Measurements from ENCODE around the gene GUF1.

GUF1 gene, protein sequence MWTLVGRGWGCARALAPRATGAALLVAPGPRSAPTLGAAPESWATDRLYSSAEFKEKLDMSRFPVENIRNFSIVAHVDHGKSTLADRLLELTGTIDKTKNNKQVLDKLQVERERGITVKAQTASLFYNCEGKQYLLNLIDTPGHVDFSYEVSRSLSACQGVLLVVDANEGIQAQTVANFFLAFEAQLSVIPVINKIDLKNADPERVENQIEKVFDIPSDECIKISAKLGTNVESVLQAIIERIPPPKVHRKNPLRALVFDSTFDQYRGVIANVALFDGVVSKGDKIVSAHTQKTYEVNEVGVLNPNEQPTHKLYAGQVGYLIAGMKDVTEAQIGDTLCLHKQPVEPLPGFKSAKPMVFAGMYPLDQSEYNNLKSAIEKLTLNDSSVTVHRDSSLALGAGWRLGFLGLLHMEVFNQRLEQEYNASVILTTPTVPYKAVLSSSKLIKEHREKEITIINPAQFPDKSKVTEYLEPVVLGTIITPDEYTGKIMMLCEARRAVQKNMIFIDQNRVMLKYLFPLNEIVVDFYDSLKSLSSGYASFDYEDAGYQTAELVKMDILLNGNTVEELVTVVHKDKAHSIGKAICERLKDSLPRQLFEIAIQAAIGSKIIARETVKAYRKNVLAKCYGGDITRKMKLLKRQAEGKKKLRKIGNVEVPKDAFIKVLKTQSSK

DNA sequence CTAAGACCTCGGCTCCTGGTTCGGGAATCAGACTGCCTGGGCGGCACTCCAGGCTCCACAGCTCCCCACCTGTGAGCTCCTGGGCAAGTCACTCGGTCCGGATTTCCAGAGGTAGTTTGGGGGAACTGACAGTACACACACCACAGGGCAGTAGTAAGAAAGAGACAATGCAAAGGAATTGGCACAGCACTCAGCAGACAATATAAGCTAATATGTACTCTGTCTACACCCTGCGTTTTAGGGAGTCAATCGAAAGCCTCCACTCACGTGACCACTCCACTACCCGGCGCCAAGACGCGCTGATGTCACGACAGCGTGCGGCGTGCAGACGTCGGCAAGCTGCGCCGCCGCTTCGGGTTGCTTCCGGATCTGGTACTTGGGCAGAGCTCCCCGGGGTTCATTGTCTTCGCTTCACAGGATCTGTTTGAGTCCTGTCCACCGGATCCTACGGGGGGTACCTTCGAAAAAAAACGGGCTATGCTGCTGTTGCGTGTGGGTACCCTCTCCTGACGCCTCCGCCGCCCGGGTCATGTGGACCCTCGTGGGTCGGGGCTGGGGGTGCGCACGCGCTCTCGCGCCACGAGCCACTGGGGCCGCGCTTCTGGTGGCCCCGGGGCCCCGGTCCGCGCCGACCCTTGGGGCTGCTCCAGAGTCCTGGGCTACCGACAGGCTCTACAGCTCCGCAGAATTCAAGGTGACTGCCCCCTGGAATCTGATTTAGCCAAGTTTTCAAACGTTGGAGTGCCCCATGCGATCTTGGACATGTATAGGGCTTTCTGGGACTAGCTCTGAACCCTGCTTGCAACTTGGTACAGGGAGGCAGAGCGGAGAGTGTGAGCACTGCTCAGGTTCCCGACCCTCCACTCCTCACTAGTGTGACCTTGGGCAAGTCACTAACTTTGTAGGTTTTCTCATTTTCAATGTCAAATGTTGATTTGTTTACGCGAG lies at the start of gene GUF1:
Gene GUF1 (plus strand): TSS at position 327 of the 948 bp plus-strand sequence. CDS start 203 bp downstream, at position 530.
- peak; percentile 76 to 78 for DNase-seq (ENCODE audit: low read depth in 1 of 2, low spot score in 1 of 2)

DNA sequence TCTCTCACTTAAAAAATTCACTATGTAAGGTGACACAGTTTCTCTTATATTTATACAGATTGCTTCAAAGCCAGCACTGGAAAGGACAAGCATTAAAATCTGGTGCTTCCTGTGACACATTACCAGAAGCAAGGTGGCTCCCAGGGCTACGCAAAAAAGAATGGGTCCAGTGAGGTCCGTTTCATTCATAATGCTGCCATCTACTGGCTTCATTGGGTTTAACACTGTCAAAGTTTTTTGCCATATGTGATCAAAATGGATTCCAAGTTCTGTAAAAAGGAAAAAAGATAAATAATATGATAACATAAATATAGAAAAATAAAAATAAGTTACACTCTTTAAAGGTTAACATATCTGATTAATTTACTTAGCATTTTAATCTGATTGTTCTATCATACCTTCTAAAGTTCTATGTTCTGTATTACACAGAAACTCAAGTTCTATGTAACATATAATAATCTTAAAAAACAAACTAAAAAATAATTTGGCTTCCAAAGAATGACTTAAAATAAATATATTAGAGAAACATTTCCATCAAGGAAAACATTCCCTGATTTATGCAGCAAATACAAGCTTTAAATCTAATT lies 48.8 kb upstream of the GUF1 start:
- no peak for DNase-seq (ENCODE audit: low read depth in 1 of 2, low spot score in 1 of 2)

DNA sequence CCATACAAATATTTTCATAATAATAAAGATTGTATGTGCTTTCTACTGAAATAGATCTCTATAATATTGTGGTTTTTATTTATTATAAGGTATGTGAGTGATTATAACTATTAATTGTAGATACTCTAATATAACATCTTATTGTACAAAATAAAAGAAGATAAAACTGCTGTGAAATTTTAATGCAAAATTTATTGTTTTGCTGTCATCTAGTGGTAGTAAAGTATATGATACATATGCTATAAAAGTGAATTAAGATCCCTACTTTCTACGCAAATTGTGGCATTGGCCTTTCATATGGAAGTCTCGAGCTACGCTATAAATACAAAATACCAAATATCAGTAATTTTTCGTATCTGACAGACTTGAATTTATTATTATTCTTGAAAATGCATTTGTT lies 46.1 kb upstream of the GUF1 start:
- DNase-seq (ENCODE audit: low read depth in 1 of 2, low spot score in 1 of 2), result no peak

DNA sequence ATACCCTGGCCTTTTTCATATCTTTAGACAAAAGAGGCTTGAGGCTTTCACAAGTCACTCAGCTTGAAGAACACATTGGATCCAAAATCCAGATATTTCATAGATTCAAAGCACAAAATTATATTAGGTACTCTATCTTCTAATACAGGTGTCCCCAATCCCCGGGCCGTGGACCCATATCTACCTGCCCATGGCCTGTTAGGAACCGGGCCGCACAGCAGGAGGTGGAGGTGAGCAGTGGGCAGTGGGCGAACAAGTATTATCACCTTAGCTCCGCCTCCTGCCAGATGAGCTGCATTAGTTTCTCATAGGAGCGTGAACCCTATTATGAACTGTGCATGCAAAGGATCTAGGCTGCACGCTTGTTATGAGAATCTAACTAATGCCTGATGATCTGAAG lies 45.5 kb upstream of the GUF1 start:
- no peak for DNase-seq (ENCODE audit: low read depth in 1 of 2, low spot score in 1 of 2)

DNA sequence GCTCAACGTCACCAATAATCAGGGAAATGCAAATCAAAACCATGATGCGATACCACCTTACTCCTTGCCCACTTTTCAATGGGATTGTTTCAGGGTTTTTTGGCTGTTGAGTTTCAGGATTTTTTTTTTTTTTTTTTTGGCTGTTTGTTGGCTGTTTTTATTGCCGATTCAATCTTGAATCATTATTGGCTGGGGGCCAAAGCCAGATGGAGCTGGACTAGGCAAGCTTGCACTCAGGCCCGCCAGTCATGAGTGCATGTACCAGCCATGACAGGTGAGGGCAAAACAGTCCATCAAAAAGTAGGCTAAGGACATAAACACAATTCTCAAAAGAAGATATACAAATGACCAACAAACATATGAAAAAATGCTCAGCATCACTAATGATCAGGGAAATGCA lies 40.1 kb upstream of the GUF1 start:
- no peak for DNase-seq (ENCODE audit: low read depth in 1 of 2, low spot score in 1 of 2)

DNA sequence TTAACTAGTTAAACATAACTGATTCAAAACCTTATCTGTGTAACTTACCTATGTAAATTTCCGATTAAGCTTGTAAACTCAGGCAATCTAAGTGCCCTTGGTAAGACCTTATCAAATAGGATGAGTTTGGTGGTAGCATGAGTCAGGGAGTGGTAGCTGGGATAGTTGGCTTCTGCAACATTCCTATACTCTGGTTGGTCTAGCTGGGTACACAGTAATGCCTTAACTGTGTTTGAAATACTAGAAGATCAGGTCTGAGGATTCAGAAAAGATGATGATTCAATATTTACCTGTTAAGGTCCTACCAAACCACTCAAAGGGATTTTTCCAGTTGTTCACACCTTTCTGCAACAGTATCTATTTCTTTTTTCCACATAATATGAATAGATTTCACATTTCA lies 32.1 kb upstream of the GUF1 start:
- no peak for DNase-seq (ENCODE audit: low read depth in 1 of 2, low spot score in 1 of 2)

DNA sequence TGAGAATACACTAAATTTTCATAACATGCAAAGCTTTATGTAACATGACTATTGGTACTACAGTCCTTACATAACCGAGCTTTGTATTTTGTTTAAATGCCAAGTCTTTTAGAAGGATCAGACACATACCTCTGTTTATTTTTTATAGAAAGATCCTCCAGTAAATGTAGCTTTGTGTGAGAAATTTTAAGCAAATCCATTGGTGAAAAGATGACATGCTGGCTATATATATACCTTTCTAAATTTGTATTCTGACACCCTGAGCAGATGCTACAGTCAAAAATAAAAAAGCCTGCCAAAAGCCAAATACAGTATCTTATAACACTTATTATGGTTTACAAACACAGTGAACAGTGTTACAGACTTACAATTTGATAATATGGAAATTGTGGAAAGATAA lies 26.8 kb upstream of the GUF1 start, which contains the start of gene YIPF7:
Gene YIPF7 (minus strand): TSS at position 201 of the 400 bp plus-strand sequence. CDS start 1,525 bp downstream, outside the sequence.
- DNase-seq (ENCODE audit: low read depth in 1 of 2, low spot score in 1 of 2), result no peak

DNA sequence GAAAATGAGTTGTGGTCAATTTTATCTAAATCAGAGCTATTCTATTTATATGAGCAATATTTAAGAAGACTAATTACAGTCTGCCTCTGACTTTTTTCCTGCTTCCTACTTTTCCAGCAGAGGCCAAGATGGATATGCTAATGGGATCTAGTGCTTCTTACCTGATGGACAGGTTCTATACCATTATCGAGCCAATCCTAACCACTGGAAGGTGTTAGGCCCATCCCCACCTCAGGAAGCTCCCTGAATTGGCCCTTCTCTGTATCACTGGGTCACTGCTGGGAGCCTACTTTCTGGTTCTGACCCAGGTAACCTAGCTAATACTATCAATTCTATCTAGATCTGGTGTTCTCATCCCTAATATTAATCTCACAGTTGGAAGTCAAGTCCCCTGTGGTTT lies 26.2 kb upstream of the GUF1 start:
- no peak for DNase-seq (ENCODE audit: low read depth in 1 of 2, low spot score in 1 of 2)

DNA sequence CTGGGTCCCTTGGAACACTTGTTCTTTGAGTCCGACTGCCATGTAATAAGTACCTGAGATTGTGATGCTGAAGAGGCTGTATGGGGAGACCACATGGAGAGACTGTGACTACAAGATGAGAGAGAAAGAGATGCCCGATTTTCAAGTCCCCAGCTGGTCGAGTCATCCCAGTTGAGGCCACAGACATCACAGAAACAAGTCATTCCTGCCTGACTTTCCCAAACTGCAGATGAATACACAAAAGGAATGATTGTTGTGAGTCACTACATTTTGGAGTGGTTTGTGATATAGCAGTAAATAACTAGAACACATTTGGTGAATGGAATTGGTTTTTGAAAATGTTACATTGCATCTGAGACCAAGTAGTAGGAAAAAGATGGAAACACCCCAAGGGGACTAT lies 17.8 kb upstream of the GUF1 start:
- DNase-seq (ENCODE audit: low read depth in 1 of 2, low spot score in 1 of 2), result no peak

DNA sequence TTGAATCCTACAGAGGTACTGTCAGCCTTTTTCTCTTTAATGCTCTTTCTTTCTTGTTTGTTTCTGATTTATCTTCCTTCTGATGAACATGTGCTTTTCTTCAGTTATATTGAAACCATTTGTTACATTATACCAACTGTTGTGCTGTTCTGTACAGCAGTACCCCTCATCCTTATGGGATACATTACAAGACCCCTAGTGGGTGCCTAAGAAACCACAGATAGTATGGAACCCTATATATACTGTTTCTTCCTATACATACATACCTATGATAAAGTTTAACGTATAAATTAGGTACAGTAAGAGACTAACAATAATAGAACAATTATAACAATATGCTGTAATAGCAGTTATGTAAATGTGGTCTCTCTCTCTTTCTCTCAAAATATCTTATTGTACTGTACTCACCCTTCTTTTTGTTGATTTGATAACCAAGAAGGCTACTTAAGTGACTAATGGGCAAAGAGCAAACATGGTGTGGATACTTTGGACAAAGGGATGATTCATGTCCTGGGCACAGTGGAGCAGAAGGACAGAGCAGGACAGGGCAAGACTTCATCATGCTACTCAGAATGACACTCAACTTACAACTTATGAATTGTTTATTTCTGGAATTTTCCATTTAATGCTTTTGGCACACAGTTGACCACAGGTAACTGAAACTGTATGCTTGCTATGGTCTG lies 16.1 kb upstream of the GUF1 start:
- DNase-seq (ENCODE audit: low read depth in 1 of 2, low spot score in 1 of 2), result no peak

DNA sequence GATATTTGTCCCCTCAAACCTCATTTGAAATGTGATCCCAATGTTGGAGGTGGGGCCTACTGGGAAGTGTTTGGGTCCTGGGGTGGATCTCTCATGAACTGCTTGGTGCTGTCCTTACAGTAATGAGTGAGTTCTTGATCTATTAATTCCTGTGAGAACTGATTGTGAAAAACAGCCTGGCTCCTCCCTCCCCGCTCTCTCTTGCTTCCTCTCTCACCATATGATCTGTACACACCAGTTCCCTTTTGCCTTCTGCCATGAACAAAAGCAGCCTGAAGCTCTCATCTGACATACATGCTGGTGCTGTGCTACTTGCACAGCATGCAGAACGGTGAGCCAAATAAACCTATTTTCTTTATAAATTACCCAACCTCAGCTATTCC lies 15.6 kb upstream of the GUF1 start:
- no peak for DNase-seq (ENCODE audit: low read depth in 1 of 2, low spot score in 1 of 2)

DNA sequence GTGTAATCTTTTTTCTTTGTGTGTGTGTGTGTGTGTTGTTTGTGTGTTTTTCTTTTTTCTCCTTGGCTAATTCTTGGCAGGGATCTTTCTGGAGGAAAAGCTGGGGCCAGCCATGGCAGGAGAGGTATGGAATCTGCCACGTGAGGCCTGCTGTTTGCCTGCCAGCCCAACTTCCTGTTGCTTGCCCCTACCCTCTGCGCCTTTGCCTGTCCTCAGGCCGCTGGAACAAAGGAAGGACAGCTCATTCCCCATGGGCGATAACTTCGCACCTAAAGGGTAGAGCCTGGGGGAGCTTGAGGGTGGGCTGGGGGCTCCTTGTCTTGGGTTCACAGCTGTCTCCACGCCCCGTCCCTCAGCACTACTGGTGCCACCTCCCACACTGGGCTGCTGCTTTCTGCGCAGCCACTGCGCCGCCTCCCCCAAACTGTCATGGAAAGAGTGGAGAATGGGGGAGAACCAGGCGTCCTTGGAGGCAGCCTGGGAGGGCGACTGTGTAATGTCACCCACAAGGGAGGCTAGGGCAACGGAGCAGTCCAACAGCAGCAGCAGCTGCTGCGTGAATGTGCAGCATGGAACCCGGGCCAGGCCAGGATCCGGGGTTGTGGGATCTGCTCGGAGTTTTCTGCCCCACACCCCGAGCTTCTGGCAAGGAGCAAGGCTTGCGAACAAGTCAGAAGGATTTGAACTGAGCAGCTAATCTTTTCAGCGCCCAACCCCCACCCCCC lies 14.5 kb upstream of the GUF1 start:
- no peak for DNase-seq (ENCODE audit: low read depth in 1 of 2, low spot score in 1 of 2)

DNA sequence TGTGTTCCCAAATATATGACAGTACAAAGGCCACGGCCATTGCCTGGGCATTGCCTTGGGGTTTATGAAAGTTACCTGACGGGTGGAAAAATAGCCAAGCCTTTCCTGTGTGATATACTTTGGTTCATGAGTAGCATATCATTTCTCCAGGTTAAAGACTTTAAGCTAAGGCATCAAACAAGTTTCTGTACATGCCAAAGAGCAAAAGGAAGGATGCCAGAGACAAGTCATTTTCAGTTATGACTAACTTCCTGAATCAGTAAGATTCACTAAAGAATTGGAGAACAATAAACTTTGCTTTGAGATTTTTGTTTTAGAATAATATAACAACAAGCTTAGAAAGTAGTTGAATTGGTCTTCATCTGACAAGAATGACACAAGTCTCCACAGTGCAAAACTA lies 9.7 kb upstream of the GUF1 start:
- no peak for DNase-seq (ENCODE audit: low read depth in 1 of 2, low spot score in 1 of 2)

DNA sequence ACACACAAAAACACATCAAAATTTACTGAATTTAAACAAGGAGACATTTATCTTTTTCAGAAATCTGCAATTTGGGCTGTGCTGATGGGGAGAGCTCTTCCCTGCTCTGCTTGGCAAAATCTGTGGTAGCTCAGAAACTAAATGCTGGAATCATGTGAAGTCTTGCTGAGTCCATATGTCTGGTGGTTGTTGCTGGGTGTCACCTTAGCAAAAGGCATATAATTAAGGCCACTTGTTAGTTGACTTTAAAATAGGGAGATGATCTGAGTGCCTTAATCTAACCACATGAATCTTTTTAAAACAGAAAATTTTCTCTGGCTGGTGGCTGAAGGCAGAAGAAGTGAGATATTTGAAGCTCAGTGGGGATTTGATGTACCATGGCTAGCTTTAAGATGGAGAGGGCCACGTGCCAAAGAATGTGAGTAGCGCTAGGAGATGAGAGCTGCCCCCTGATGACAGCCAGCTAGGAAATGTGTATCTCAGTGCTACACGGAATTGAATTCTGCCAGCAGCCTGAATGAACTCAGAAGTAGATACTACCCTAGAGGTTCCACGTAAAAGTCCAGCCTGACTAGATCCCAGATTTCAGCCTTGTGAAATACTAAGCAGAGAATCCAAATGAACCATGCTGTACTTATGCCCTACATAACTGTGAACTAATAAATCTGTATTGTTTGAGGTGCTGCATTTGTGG lies 7.6 kb upstream of the GUF1 start:
- DNase-seq (ENCODE audit: low read depth in 1 of 2, low spot score in 1 of 2), result no peak

DNA sequence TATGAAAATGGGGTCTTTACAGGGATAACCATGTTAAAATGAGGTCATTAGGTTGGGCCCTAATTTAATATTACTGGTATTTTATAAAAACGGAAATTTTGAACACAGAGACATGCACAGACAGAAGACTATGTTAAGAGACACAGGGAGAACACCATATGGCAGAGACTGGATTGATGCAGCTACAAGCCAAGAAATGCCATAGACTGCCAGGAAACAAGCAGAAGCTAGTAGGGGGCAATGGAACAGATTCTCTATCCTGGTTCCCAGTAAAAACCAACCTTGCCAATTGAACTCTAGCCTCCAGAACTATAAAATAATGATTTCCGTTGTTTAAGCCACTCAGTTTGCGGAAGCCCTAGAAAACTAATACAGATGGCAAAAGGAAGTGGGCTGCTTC lies 6.6 kb upstream of the GUF1 start:
- no peak for DNase-seq (ENCODE audit: low read depth in 1 of 2, low spot score in 1 of 2)

DNA sequence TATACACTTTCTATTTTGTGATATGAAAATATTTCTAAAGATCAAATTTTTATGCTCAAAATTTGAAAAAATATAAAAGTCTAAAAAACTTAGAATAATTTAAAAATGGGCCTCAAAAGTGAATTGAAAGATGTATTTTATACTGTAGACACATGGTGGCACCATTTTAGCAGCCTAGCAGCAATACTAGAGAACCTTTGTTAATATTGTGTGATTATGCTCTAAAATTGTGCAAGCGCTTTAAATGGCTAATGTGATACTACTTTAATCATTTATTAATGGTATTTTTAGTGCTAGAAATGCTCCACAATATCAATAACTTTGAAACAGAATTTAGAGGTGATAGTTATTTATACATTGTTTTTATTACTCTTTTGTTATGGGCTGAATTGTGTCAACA lies 3.7 kb upstream of the GUF1 start:
- no peak for DNase-seq (ENCODE audit: low read depth in 1 of 2, low spot score in 1 of 2)

DNA sequence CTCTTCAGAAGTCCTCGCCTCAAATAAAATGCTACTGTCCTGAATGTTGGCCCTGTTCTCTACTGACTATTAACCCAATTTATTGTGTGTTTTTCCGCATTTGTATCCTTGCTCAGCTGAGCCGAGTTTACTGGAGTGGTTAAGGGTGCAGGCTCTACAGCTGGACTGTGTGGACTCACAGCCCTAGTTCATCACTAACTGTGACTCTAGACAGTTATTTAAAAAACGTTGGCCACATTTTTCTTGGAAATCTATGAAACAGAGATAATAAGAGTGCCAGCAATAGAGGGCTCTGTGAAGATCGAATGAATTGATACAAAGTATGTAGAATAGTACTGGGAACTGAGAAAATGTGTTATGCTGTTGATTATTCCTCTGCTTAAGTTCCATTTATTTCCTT lies 2.9 kb upstream of the GUF1 start:
- no peak for DNase-seq (ENCODE audit: low read depth in 1 of 2, low spot score in 1 of 2)

DNA sequence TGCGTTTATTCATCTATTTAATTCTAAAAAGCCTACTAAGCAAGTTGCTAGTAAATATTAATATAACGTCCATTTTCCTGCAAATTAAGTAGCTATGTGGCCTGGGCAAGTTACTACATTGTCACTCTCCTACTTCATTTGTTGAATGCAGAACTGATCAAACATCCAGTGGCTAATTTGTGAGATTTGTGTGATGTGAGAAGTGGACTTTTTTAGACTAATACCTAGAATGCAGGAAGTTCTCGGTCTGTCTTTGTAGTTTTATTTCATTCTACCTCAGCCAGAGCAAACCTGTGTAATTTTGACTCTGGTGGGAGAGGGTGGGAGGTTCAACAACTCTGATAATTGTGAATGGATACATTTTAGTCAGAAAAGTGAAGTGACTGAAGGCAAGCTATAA lies 840 bp downstream of the GUF1 start:
- no peak for DNase-seq (ENCODE audit: low read depth in 1 of 2, low spot score in 1 of 2)

DNA sequence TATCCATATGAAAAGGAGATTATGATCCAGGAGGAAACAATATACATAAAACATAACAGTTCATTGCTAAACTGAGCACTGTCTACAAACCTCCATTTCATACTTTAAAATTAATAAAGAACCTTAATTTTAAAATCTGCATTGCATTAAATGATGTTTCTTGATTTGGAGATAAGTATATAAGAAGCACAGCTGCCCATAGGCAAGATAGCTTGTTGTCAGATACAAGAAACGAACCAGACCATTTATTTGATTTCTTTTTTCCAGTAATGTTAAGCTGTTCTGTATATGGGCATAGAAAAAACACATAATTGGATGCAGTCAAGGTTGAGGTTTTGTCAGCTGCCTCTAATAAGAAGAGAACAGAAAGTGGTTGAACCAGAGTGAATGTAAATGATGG lies 6.4 kb downstream of the GUF1 start:
- no peak for DNase-seq (ENCODE audit: low read depth in 1 of 2, low spot score in 1 of 2)
